ENCODE measurements around the gene LCNL1. TPM values are rescaled to one million over a fixed set of nuclear protein-coding genes. Genes with fewer than 3 reads are reported as not detected.

LCNL1 gene
- total RNA-seq, 1 donor from 2014 or later = 11.7 TPM

- no peak for TF ChIP-seq CTCF (IDR thresholded peaks at IDR 0.05; ENCODE audit: borderline replicate concordance)
- H3K9me3 ChIP-seq (replicated peaks) = no peaks in the 10 kb centered on the region
- H3K27me3 ChIP-seq (ENCODE audit: low read depth) = no peaks in the 10 kb centered on the region
- H3K4me3 ChIP-seq = no peak overlapping the region
- H3K27ac ChIP-seq (replicated peaks) = no peak overlapping the region
- no peaks in the 10 kb centered on the region for H3K4me1 ChIP-seq
- H3K36me3 ChIP-seq = peaks cover 48% of the 10 kb centered on the region
- DNase-seq = no peak
- intact Hi-C loops (cut with micrococcal nuclease) = no loop called here
These were observed 37.3 kb downstream of the LCNL1 start for GRCh38 chr9:137019891-137020683.

GRCh38 chr9:137020771-137021567, 38.2 kb downstream of the LCNL1 start:
- H3K4me1 ChIP-seq = peaks cover under 1% of the 10 kb centered on the region
- no peak overlapping the region for H3K27ac ChIP-seq (replicated peaks)
- intact Hi-C loops (cut with micrococcal nuclease) = no loop called here
- no peak for DNase-seq
- H3K4me3 ChIP-seq = no peak overlapping the region
- H3K9me3 ChIP-seq (replicated peaks) = no peaks in the 10 kb centered on the region
- peaks cover 40% of the 10 kb centered on the region for H3K36me3 ChIP-seq
- no peak for TF ChIP-seq CTCF (IDR thresholded peaks at IDR 0.05; ENCODE audit: borderline replicate concordance)
- no peaks in the 10 kb centered on the region for H3K27me3 ChIP-seq (ENCODE audit: low read depth)

- Histone ChIP-seq H3K27ac (replicated peaks) (no peak overlapping the region), H3K36me3 (peaks cover 33% of the 10 kb centered on the region), H3K9me3 (replicated peaks) (no peaks in the 10 kb centered on the region), H3K27me3 (ENCODE audit: low read depth) (no peaks in the 10 kb centered on the region), H3K4me3 (no peak overlapping the region), H3K4me1 (peaks cover 7% of the 10 kb centered on the region)
- TF ChIP-seq CTCF (IDR thresholded peaks at IDR 0.05; ENCODE audit: borderline replicate concordance) = no peak
- no peak for DNase-seq
- intact Hi-C loops (cut with micrococcal nuclease) = no loop called here
These were observed 38.8 kb downstream of the LCNL1 start for GRCh38 chr9:137021568-137021978.

- no peak for TF ChIP-seq CTCF (IDR thresholded peaks at IDR 0.05; ENCODE audit: borderline replicate concordance)
- Histone ChIP-seq H3K9me3 (replicated peaks) (no peaks in the 10 kb centered on the region), H3K27ac (replicated peaks) (no peak overlapping the region), H3K4me1 (peaks cover 12% of the 10 kb centered on the region), H3K36me3 (peaks cover 28% of the 10 kb centered on the region), H3K4me3 (no peak overlapping the region), H3K27me3 (ENCODE audit: low read depth) (no peaks in the 10 kb centered on the region)
- intact Hi-C loops (cut with micrococcal nuclease) = no loop called here
- no peak for DNase-seq
These were observed 39.3 kb downstream of the LCNL1 start for GRCh38 chr9:137021979-137022661.

- Histone ChIP-seq H3K27ac (replicated peaks) (no peak overlapping the region), H3K4me3 (no peak overlapping the region), H3K4me1 (peaks cover 17% of the 10 kb centered on the region), H3K9me3 (replicated peaks) (no peaks in the 10 kb centered on the region), H3K27me3 (ENCODE audit: low read depth) (no peaks in the 10 kb centered on the region), H3K36me3 (peaks cover 23% of the 10 kb centered on the region)
- no peak for TF ChIP-seq CTCF (IDR thresholded peaks at IDR 0.05; ENCODE audit: borderline replicate concordance)
- DNase-seq = no peak
- intact Hi-C loops (cut with micrococcal nuclease) = no loop called here
These were observed 39.8 kb downstream of the LCNL1 start for GRCh38 chr9:137022662-137023008.

Data from left ventricle myocardium inferior (tissue), 1 donor.